Activated T-helper 1 cell treated with anti-CD3 and anti-CD28 coated beads, Interleukin-12 subunit alpha, Interleukin-12 subunit beta, Interleukin-2, Interleukin-4 antibody, amounts not matched to agents 30 ng/mL and 10 ng/mL and 1 ng/mL, durations not matched to agents 14 hours and 24 hours and 36 hours (primary cell): ENCODE measurements around the gene SAMD10. TPM values are rescaled to one million over a fixed set of nuclear protein-coding genes. Genes with fewer than 3 reads are reported as not detected.
"Not testable (repeated sequence)": the region's sequence is repeated elsewhere in the genome, so short reads cannot be mapped to it uniquely, and the experiment has no call there.

Source experiments
- DNase-seq: peaks from one replicate; pipeline ENCODE4 v3.0.0; 2021; ENCODE audit warnings: low spot score
- H3K27ac Mint-ChIP-seq: one replicate; pipeline ENCODE4 v1.8.0; 2021; ENCODE audit warnings: mild to moderate bottlenecking, mixed read lengths
- H3K27me3 Mint-ChIP-seq: one replicate; pipeline ENCODE4 v1.8.0; 2022; ENCODE audit warnings: mild to moderate bottlenecking, moderate library complexity, mixed read lengths; ENCODE audit not compliant: insufficient read depth
- H3K36me3 Mint-ChIP-seq: one replicate; pipeline ENCODE4 v1.8.0; 2021; ENCODE audit warnings: low read depth, mixed read lengths
- H3K4me1 Mint-ChIP-seq: one replicate; pipeline ENCODE4 v1.8.0; 2021; ENCODE audit warnings: low read depth, mixed read lengths
- H3K4me3 Mint-ChIP-seq: one replicate; pipeline ENCODE4 v1.8.0; 2021; ENCODE audit warnings: mild to moderate bottlenecking, moderate library complexity, mixed read lengths
- H3K9me3 Mint-ChIP-seq: one replicate; pipeline ENCODE4 v1.8.0; 2021; ENCODE audit warnings: mixed read lengths
- intact Hi-C: fragments of 100-400 bp; cut with micrococcal nuclease; formaldehyde crosslinking; loops from one replicate; pipeline ENCODE4 v1.15.1; 2024
- total RNA-seq: library from RNA; stranded (reverse); gene quantifications from 2 replicates; pipeline ENCODE4 v1.2.3, GENCODE V29; 2022

Gene SAMD10
- total RNA-seq, 1 donor from 2014 or later, result 34.9 TPM

DNA sequence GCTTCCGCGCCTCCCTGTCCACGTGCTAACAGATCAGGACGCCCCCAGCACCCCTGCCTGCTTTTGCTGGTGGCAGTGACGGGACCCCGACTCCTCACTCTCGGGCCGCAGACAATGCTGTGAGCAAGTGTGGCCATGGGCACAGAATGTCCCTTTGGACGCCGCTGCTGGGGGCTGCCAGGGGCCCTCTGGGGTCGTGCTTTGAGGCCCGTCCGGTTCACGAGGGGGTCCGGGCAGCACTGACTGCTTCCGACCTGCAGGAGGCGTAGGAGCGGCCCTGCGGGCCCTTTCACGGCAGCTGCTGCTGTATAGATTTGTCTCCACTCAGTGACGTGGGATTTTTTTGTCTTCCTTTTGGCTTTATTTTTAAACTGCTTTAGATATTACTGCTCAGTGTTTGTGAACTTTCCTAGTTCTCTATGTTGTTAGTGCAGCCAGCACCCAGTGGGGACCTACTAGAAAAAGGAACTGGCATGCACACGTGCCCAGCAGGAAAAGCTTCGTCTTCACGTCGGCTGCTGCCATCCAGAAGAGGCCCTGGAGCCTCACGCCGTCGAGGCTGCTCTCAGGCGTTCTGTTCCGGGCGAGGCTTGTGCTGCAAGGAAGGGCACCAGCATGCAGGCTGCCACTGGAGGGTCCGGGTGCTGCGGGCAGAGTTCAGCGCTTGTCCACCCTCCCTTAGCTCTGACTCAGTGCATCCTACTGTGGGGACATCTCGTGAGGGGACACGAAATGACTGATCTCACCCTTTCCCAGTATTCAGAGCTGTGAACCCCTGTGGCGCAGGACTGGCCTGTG, 45.0 kb downstream of the SAMD10 start:
- Mint-ChIP-seq H3K27ac (no peak overlapping the region), H3K9me3 (no peaks in the 10 kb centered on the region), H3K27me3 (no peaks in the 10 kb centered on the region), H3K36me3 (peaks cover 37% of the 10 kb centered on the region), H3K4me3 (no peak overlapping the region), H3K4me1 (peaks cover 6% of the 10 kb centered on the region)
- intact Hi-C loops, result no loop called here
- no peak for DNase-seq

DNA sequence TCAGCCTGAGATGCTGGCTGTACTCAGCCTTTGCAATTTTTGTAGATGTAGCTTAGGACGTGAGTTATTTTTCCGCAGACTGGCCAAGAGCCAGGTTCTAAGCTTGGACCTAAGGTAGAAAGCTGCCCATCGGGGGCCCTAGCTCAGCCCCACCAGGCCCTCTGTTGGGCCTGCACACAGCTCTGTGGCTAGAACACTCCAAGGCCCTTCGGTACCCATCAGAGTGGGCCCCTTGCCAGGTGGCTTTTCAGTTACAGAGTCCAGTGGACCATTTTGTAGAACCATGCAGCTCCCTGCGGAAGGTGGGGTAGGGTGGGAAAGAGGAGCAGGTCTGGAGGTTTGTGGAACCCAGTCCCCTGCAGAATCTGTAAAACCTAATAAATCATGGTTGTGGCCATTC, 45.8 kb downstream of the SAMD10 start:
- H3K27me3 Mint-ChIP-seq, result no peaks in the 10 kb centered on the region
- H3K9me3 Mint-ChIP-seq, result no peaks in the 10 kb centered on the region
- no peak for DNase-seq
- intact Hi-C loops, result no loop called here
- H3K4me1 Mint-ChIP-seq, result peaks cover 6% of the 10 kb centered on the region
- H3K36me3 Mint-ChIP-seq, result peaks cover 40% of the 10 kb centered on the region
- no peak overlapping the region for H3K4me3 Mint-ChIP-seq
- H3K27ac Mint-ChIP-seq, result no peak overlapping the region

- peaks cover 44% of the 10 kb centered on the region for H3K36me3 Mint-ChIP-seq
These were observed 46.8 kb downstream of the SAMD10 start for GRCh38 chr20:63932606-63933160.

GRCh38 chr20:63931735-63932134, 47.7 kb downstream of the SAMD10 start:
- H3K9me3 Mint-ChIP-seq, result no peaks in the 10 kb centered on the region
- H3K27me3 Mint-ChIP-seq, result no peaks in the 10 kb centered on the region
- no peak for DNase-seq
- intact Hi-C loops, result no loop called here
- H3K4me1 Mint-ChIP-seq, result peaks cover 6% of the 10 kb centered on the region
- peaks cover 41% of the 10 kb centered on the region for H3K36me3 Mint-ChIP-seq
- H3K27ac Mint-ChIP-seq, result no peak overlapping the region
- H3K4me3 Mint-ChIP-seq, result no peak overlapping the region

More at GRCh38 chr20:63932606-63933160, 46.8 kb downstream of the SAMD10 start:
- H3K4me3 Mint-ChIP-seq, result no peak overlapping the region
- H3K27ac Mint-ChIP-seq, result no peak overlapping the region
- DNase-seq, result no peak
- H3K4me1 Mint-ChIP-seq, result peaks cover 6% of the 10 kb centered on the region
- no peaks in the 10 kb centered on the region for H3K9me3 Mint-ChIP-seq
- H3K27me3 Mint-ChIP-seq, result no peaks in the 10 kb centered on the region
- intact Hi-C loops, result no loop called here

GRCh38 chr20:63930971-63931553, 48.4 kb downstream of the SAMD10 start:
- intact Hi-C loops, result no loop called here
- Mint-ChIP-seq H3K27ac (no peak overlapping the region), H3K4me1 (peaks cover 3% of the 10 kb centered on the region), H3K27me3 (no peaks in the 10 kb centered on the region), H3K9me3 (no peaks in the 10 kb centered on the region), H3K36me3 (peaks cover 40% of the 10 kb centered on the region), H3K4me3 (no peak overlapping the region)
- no peak for DNase-seq

GRCh38 chr20:63929473-63929883, 50.0 kb downstream of the SAMD10 start:
- DNase-seq, H3K4me3 Mint-ChIP-seq, H3K27me3 Mint-ChIP-seq, H3K9me3 Mint-ChIP-seq, H3K27ac Mint-ChIP-seq, intact Hi-C loops, H3K4me1 Mint-ChIP-seq: not testable (repeated sequence)
- H3K36me3 Mint-ChIP-seq, result peaks cover 30% of the 10 kb centered on the region

DNA sequence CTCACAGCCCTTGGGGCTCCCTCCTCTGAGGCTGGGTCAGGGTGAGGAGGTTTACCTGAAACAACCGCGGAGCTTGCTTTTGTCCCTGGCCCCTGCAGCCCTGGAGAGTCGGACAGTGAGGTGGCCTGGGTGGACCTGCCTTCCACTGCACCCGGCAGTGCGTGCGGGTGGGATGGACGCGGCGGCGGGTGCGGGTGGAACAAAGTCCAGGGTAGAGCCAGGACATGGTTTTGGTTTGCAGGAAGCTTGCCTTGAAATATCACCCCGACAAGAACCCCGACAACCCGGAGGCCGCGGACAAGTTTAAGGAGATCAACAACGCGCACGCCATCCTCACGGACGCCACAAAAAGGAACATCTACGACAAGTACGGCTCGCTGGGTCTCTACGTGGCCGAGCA, 50.4 kb downstream of the SAMD10 start:
- H3K9me3 Mint-ChIP-seq, result no peaks in the 10 kb centered on the region
- no peak overlapping the region for H3K27ac Mint-ChIP-seq
- H3K4me3 Mint-ChIP-seq, result no peak overlapping the region
- peaks cover 2% of the 10 kb centered on the region for H3K4me1 Mint-ChIP-seq
- DNase-seq, result no peak
- peaks cover 29% of the 10 kb centered on the region for H3K36me3 Mint-ChIP-seq
- H3K27me3 Mint-ChIP-seq, result no peaks in the 10 kb centered on the region
- intact Hi-C loops, result no loop called here

DNA sequence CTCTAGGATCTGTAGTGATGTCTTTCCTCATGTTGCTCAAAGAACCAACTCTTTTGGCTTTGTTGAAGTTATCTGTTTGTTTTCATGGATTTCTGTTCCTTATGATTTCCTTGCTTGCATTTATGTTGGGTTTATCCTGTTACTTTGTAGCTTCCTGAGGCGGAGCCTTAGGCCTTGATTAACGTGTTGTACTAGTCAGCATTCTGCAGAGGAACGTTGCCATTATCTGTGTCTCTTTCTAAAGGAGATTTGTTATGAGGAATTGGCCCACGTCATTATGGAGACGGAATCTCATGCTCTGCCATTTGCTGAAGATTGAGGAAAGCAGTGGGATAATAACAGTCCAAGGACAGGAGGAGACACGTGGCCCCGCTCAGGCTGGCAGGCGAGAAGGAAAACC, 53.1 kb downstream of the SAMD10 start:
- no peak overlapping the region for H3K4me3 Mint-ChIP-seq
- H3K27me3 Mint-ChIP-seq, result no peaks in the 10 kb centered on the region
- intact Hi-C loops, result no loop called here
- H3K36me3 Mint-ChIP-seq, result peaks cover 19% of the 10 kb centered on the region
- H3K4me1 Mint-ChIP-seq, result peaks cover 7% of the 10 kb centered on the region
- H3K27ac Mint-ChIP-seq, result no peak overlapping the region
- DNase-seq, result no peak
- H3K9me3 Mint-ChIP-seq, result no peaks in the 10 kb centered on the region

- DNase-seq, result no peak
- H3K36me3 Mint-ChIP-seq, result peaks cover 10% of the 10 kb centered on the region
- H3K4me3 Mint-ChIP-seq, result no peak overlapping the region
- peaks cover 7% of the 10 kb centered on the region for H3K4me1 Mint-ChIP-seq
- no peak overlapping the region for H3K27ac Mint-ChIP-seq
- no peaks in the 10 kb centered on the region for H3K9me3 Mint-ChIP-seq
- H3K27me3 Mint-ChIP-seq, result no peaks in the 10 kb centered on the region
- intact Hi-C loops, result no loop called here
These were observed 55.2 kb downstream of the SAMD10 start for GRCh38 chr20:63924241-63924640.

Other genes with a start within 250 kb of the SAMD10 start
- 12.1 TPM in 2 replicates for gene LIME1, start 243.0 kb downstream of the SAMD10 start, total RNA-seq
- 34.7 and 38.3 TPM in 2 replicates for gene SLC2A4RG, start 239.9 kb downstream of the SAMD10 start, total RNA-seq
- gene ZBTB46, start 148.4 kb downstream of the SAMD10 start, total RNA-seq, result 1.1 and 1.2 TPM in 2 replicates
- gene ABHD16B, start 118.1 kb downstream of the SAMD10 start, total RNA-seq, result not detected in 2 replicates
- 65.9 and 73.2 TPM in 2 replicates for gene TPD52L2, start 114.4 kb downstream of the SAMD10 start, total RNA-seq
- gene DNAJC5, start 84.5 kb downstream of the SAMD10 start, total RNA-seq, result 47.5 and 48.2 TPM in 2 replicates
- gene UCKL1, start 23.2 kb downstream of the SAMD10 start, total RNA-seq, result 48.7 and 49.3 TPM in 2 replicates
- 28.0 and 28.3 TPM in 2 replicates for gene ZNF512B, start 9.7 kb downstream of the SAMD10 start, total RNA-seq
- 82.3 and 83.6 TPM in 2 replicates for gene PRPF6, start 1.5 kb upstream of the SAMD10 start, total RNA-seq
- gene C20orf204, start 56.5 kb upstream of the SAMD10 start, total RNA-seq, result 5.4 and 6.1 TPM in 2 replicates
- gene SOX18, start 70.0 kb upstream of the SAMD10 start, total RNA-seq, result 1.3 TPM in 2 replicates
- 33.8 TPM in 2 replicates for gene TCEA2, start 83.6 kb upstream of the SAMD10 start, total RNA-seq
- 54.7 and 55.9 TPM in 2 replicates for gene RGS19, start 99.9 kb upstream of the SAMD10 start, total RNA-seq
- 0.16 and 0.20 TPM in 2 replicates for gene OPRL1, start 100.4 kb upstream of the SAMD10 start, total RNA-seq
- 0.31 and 0.39 TPM in 2 replicates for gene LKAAEAR1, start 104.8 kb upstream of the SAMD10 start, total RNA-seq
- not detected in 2 replicates for gene NPBWR2, start 127.9 kb upstream of the SAMD10 start, total RNA-seq
- not detected in 2 replicates for gene MYT1, start 184.8 kb upstream of the SAMD10 start, total RNA-seq